K562 (cell line): ENCODE data around the gene CCNJL. TPM values are rescaled to one million over a fixed set of nuclear protein-coding genes. Genes with fewer than 3 reads are reported as not detected.

Source experiments
- ATF7 ChIP-seq: fragments of 450-650 bp; IDR thresholded peaks from 2 replicates; pipeline ENCODE4 v1.7.1; 2014; ENCODE audit warnings: mild to moderate bottlenecking, moderate library complexity
- CBX3 ChIP-seq, 2 experiments: IDR thresholded peaks; 1 replicate in 1 of 2; 2 replicates in 1 of 2; pipeline ENCODE4 v1.6.1; 2012; ENCODE audit warnings: inconsistent platforms in 2 of 2, low read length in 2 of 2, borderline replicate concordance in 1 of 2, control low read depth in 1 of 2
- DDX20 ChIP-seq: fragments of 450-650 bp; IDR thresholded peaks from 2 replicates; pipeline ENCODE4 v1.6.1; 2016; ENCODE audit warnings: missing genetic modification characterization, low read depth, mild to moderate bottlenecking, missing compliant biosample characterization, moderate library complexity
- DMBX1 ChIP-seq: fragments of 250-450 bp; sonication (Bioruptor Pico); IDR thresholded peaks from 2 replicates; pipeline ENCODE4 v1.8.0; 2022; ENCODE audit warnings: inconsistent platforms, mild to moderate bottlenecking, moderate library complexity, borderline replicate concordance
- FOXK1 ChIP-seq: sonication (generic); formaldehyde crosslinking; IDR thresholded peaks from 2 replicates; pipeline ENCODE4 v1.8.0; 2022; ENCODE audit warnings: missing genetic modification reagents, mild to moderate bottlenecking, borderline replicate concordance
- HBP1 ChIP-seq: fragments of 450-650 bp; formaldehyde crosslinking; IDR thresholded peaks from 2 replicates; pipeline ENCODE4 v1.4.0; 2022; ENCODE audit warnings: missing genetic modification characterization
- HDAC1 ChIP-seq, 2 experiments: fragments of 450-650 bp; IDR thresholded peaks; 2 replicates each; pipeline ENCODE4 v1.6.1; 2016 to 2017; ENCODE audit warnings: inconsistent platforms in 1 of 2, mild to moderate bottlenecking in 1 of 2, moderate library complexity in 1 of 2
- HMGN3 ChIP-seq: IDR thresholded peaks from 2 replicates; pipeline ENCODE4 v1.6.1; 2011; ENCODE audit warnings: borderline replicate concordance, low read depth, mild to moderate bottlenecking, mixed read lengths, low read length; ENCODE audit not compliant: insufficient read length; ENCODE audit errors: extremely low read depth
- IFI16 ChIP-seq: fragments of 250-450 bp; sonication (Bioruptor Pico); IDR thresholded peaks from 2 replicates; pipeline ENCODE4 v2.1.2; 2022; ENCODE audit warnings: mild to moderate bottlenecking, inconsistent platforms
- KAT7 ChIP-seq: sonication (generic); formaldehyde crosslinking; IDR thresholded peaks from 2 replicates; pipeline ENCODE4 v1.8.0; 2022; ENCODE audit warnings: missing genetic modification reagents, mild to moderate bottlenecking, borderline replicate concordance
- KDM5B ChIP-seq: fragments of 200-600 bp; sonication (generic); IDR thresholded peaks from 2 replicates; pipeline ENCODE4 v1.6.1; 2012; ENCODE audit warnings: low read depth, mild to moderate bottlenecking, moderate library complexity, low read length, control low read depth, inconsistent platforms; ENCODE audit not compliant: insufficient replicate concordance
- MCM7 ChIP-seq, 2 experiments: fragments of 450-650 bp; IDR thresholded peaks; 2 replicates each; pipeline ENCODE4 v1.6.1; 2016 to 2018
- NCOA6 ChIP-seq: fragments of 450-650 bp; IDR thresholded peaks from 2 replicates; pipeline ENCODE4 v1.6.1; 2017; ENCODE audit warnings: mild to moderate bottlenecking
- NONO ChIP-seq, 2 experiments: fragments of 200-400 bp in 1 of 2; fragments of 450-650 bp in 1 of 2; formaldehyde crosslinking in 1 of 2; IDR thresholded peaks; 2 replicates each; pipeline ENCODE4 v1.6.1; 2017; ENCODE audit warnings: low read depth in 2 of 2, mild to moderate bottlenecking in 2 of 2, moderate library complexity in 2 of 2, low read length in 1 of 2
- NR2C2 ChIP-seq, 2 experiments: fragments of 200-800 bp in 1 of 2; sonication (Bioruptor generic) in 1 of 2; sonication (generic) in 1 of 2; formaldehyde crosslinking in 1 of 2; IDR thresholded peaks; 2 replicates each; pipeline versions ENCODE4 v1.6.1 to v1.8.0; 2016 to 2022; ENCODE audit warnings: mild to moderate bottlenecking in 1 of 2, missing compliant biosample characterization in 1 of 2, missing genetic modification characterization in 1 of 2, missing genetic modification reagents in 1 of 2
- RBFOX2 ChIP-seq: fragments of 200-400 bp; formaldehyde crosslinking; IDR thresholded peaks from 2 replicates; pipeline ENCODE4 v1.6.1; 2017; ENCODE audit warnings: low read depth, mild to moderate bottlenecking, low read length, moderate library complexity
- SLC30A9 ChIP-seq: fragments of 250-450 bp; sonication (Bioruptor Pico); IDR thresholded peaks from 2 replicates; pipeline ENCODE4 v1.8.0; 2022; ENCODE audit warnings: mild to moderate bottlenecking, moderate library complexity
- SMARCE1 ChIP-seq: fragments of 450-650 bp; IDR thresholded peaks from 2 replicates; pipeline ENCODE4 v1.7.1; 2016; ENCODE audit warnings: mild to moderate bottlenecking
- SREBF1 ChIP-seq: fragments of 150-350 bp; IDR thresholded peaks from 2 replicates; pipeline ENCODE4 v1.6.1; 2014; ENCODE audit warnings: antibody characterized with exemption, low read depth, low read length, borderline replicate concordance
- STAT5A ChIP-seq: IDR thresholded peaks from 2 replicates; pipeline ENCODE4 v1.6.1; 2012; ENCODE audit warnings: low read length, inconsistent platforms, borderline replicate concordance
- ZNF232 ChIP-seq: sonication (generic); formaldehyde crosslinking; IDR thresholded peaks from 2 replicates; pipeline ENCODE4 v1.8.0; 2022; ENCODE audit warnings: mild to moderate bottlenecking, missing genetic modification reagents
- polyA plus RNA-seq, 8 experiments: library from polyadenylated mRNA; depleted of rRNA in 4 of 8; stranded (reverse) in 5 of 8; unstranded in 3 of 8; fragments of >200 nt; fragmentation: Nextera tagmentation in 2 of 8; fragmentation: Illumina TruSeq in 1 of 8; extraction: Ambion mirVana in 2 of 8; extraction: Trizol in 1 of 8; gene quantifications; 2 replicates each; pipeline versions ENCODE4 v1.2.1 to v1.2.3, GENCODE V29; 2011 to 2014; ENCODE audit warnings: inconsistent platforms in 1 of 8, missing spikeins in 1 of 8
- total RNA-seq, 7 experiments: library from RNA; depleted of rRNA in 6 of 7; stranded (reverse); fragments of >200 nt in 6 of 7; fragmentation: Illumina TruSeq in 2 of 7; extraction: Trizol in 2 of 7; gene quantifications; 2 replicates each; pipeline versions ENCODE4 v1.2.1 to v1.2.3, GENCODE V29; 2011 to 2021; ENCODE audit warnings: low replicate concordance in 1 of 7
- TF ChIP-seq, protein P1 (sequence below): sonication (generic); formaldehyde crosslinking; IDR thresholded peaks from 2 replicates; pipeline ENCODE4 v1.9.0; 2022; ENCODE audit warnings: mild to moderate bottlenecking, missing genetic modification reagents
- TF ChIP-seq, protein P2 (sequence below): sonication (generic); formaldehyde crosslinking; IDR thresholded peaks from 2 replicates; pipeline ENCODE4 v1.8.0; 2022; ENCODE audit warnings: missing genetic modification reagents, mild to moderate bottlenecking, borderline replicate concordance

Gene CCNJL
- total and polyA plus RNA-seq, 9 of the 15 experiments (the other 6 are each of a cell fraction or from before 2014, with no cell fraction given): 0.04 TPM; not detected in 8

DNA sequence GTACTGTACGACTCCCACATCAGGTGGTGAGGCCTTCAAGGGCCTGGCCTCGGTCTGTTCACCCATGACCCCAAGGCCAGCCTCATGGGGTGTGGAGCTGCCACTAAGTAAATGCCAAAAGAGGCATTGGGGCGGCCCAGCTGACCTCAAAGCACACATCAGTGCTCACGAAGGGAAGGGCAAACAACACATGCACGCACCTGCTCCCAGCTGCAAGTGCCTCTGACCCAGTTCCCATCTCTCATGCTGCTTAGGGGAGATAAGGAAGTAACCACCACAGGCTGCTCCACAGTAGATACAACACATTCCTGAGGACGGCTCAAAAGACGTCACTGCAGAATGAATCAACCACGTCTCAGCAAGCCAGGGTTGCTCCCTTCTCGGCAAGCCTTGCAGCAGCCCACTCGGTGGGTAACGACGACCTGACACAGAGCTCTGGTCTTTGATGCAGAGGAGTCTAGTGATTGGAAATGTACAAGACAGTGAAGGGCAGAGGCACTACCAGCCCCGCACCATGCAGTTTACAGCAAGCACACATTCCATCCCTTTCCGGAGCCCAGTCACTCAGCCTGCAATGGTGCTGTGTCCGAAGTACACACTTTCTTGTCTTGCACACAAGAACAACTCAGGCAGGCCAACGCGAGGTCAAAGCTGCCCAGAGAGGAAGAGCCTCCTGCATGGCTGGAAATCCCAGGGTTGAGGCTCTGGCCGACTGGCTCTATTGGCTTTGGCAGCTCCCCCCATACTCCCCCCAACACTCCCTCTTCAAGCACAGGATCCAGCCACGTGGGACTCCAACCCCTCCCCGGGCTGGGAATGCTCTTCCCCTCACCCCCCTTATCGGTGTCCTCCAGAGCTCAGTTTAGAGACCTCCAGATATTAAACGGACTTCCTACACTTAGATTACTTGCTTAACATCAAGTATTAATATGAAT is 51.2 kb downstream of the CCNJL start (continued):
- TF ChIP-seq ZNF232 (CRISPR knock-in tag) (no peak), DDX20 (tag) (no peak), SLC30A9 (no peak), DMBX1 (peak; percentile 97), CBX3 (IDR thresholded peaks at IDR 0.05; ENCODE audit: borderline replicate concordance in 1 of 2, low read length in 2 of 2) (peak in 1 of 2 experiments; percentile 88; a peak in 2 of 3 replicates), SMARCE1 (peak; percentile 97), IFI16 (CRISPR knock-in tag) (no peak), RBFOX2 (peak; percentile 76), HDAC1 (IDR thresholded peaks at IDR 0.05) (peak; percentile 29 to 97; a peak in 2 of 4 replicates), NONO (IDR thresholded peaks at IDR 0.05; ENCODE audit: low read depth in 2 of 2, low read length in 1 of 2) (peak in 1 of 2 experiments; percentile 88; a peak in 2 of 4 replicates), NCOA6 (no peak), SREBF1 (no peak), HBP1 (CRISPR knock-in tag) (peak; percentile 53; the same call in 1 of the 2 replicates), KAT7 (CRISPR knock-in tag) (peak; percentile 94), MCM7 (IDR thresholded peaks at IDR 0.05) (no peak), FOXK1 (peak; percentile 90; the same call in 1 of the 2 replicates), NR2C2 (CRISPR knock-in tag; IDR thresholded peaks at IDR 0.05) (peak; percentile 63), NR2C2 (tag; IDR thresholded peaks at IDR 0.05) (peak; percentile 90), KDM5B (peak; percentile 48), HMGN3 (peak; percentile 64), STAT5A (peak; percentile 97), ATF7 (peak; percentile 96)
- TF ChIP-seq, protein P1, sequence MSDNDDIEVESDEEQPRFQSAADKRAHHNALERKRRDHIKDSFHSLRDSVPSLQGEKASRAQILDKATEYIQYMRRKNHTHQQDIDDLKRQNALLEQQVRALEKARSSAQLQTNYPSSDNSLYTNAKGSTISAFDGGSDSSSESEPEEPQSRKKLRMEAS (CRISPR knock-in tag): peak; percentile 97
- TF ChIP-seq, protein P2, sequence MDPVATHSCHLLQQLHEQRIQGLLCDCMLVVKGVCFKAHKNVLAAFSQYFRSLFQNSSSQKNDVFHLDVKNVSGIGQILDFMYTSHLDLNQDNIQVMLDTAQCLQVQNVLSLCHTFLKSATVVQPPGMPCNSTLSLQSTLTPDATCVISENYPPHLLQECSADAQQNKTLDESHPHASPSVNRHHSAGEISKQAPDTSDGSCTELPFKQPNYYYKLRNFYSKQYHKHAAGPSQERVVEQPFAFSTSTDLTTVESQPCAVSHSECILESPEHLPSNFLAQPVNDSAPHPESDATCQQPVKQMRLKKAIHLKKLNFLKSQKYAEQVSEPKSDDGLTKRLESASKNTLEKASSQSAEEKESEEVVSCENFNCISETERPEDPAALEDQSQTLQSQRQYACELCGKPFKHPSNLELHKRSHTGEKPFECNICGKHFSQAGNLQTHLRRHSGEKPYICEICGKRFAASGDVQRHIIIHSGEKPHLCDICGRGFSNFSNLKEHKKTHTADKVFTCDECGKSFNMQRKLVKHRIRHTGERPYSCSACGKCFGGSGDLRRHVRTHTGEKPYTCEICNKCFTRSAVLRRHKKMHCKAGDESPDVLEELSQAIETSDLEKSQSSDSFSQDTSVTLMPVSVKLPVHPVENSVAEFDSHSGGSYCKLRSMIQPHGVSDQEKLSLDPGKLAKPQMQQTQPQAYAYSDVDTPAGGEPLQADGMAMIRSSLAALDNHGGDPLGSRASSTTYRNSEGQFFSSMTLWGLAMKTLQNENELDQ (CRISPR knock-in tag): no peak
